ENCODE measurements around the gene UCN2. TPM values are rescaled to one million over a fixed set of nuclear protein-coding genes. Genes with fewer than 3 reads are reported as not detected.
A peak's percentile ranks its signal among the peaks of the same experiment; 100 is the strongest.

UCN2 gene
- total RNA-seq, 2 donors from 2014 or later = not detected

DNA sequence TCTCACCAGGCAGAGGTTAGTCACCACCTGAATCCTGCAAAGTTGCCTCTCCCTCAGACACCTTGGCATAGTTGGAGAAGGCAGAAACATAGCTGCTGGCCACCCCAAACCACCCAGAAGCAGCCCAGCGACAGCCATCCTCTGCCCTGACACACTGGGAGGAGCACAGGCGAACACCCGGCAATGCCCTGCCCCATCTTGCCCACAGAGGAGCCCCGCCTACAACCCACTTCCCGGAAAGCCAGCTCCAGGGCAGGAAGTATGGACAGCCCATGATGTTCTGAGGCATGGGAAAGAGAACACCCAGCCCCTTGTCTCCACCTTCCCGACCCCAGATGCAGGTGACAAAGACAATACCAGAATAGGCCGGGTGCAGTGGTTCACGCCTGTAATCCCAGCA is 47.0 kb downstream of the UCN2 start:
- no peak for DNase-seq (ENCODE audit: low spot score)
- intact Hi-C loops (cut with DNase I) = no loop called here

DNA sequence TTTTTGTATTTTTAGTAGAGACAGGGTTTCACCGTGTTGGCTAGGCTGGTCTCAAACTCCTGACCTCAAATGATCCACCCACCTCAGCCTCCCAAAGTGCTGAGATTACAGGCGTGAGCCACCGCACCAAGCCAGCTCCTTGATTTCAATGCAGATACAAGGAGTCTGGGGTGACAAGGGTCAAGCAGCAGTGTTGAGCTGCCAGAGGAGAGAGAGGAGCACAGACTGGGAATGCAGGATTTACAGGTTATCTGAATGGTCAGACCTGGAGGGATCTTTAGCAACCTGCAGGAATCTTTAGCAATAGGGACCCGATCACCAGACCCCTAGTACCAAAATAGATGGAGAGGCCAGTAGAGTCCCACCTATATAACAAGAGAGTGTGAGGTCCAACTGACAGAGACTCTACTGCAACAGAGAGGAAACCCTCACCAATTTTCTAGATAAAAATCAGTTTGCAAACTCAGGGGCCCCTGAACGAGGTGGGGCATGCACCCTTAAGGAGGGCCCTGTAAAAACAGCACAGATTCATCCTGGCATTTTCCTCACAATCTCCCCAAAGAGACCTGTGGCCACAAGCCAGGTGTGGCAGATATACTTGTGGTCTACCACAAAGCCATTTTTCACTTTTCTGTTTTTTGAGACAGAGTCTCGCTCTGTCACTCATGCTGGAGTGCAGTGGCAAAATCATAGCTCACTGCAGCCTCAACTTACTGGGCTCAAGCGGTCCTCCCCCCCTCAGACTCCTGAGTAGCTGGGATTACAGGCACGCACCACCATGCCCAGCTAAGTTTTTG is 49.0 kb downstream of the UCN2 start:
- DNase-seq (ENCODE audit: low spot score) = peak; percentile 18
- intact Hi-C loops (cut with DNase I) = no loop called here

Small RNA genes within 50 kb of the gene (microRNA-seq; reads per million reads assigned to microRNA genes)
- gene MIR6823 (ENCODE audit: borderline microRNAs expressed in 2 of 2) (0 reads per million in 2 donors), gene MIR711 (ENCODE audit: borderline microRNAs expressed in 2 of 2) (0 reads per million in 2 donors)

Other genes starting within 250 kb of the UCN2 start
- not detected for gene SPINK8, start 230.1 kb downstream of the UCN2 start, total RNA-seq
- not detected for gene FBXW12, start 191.6 kb downstream of the UCN2 start, total RNA-seq
- gene PLXNB1, start 133.7 kb downstream of the UCN2 start, total RNA-seq = 10 to 100 TPM; 76.4 to 76.7 TPM
- gene CCDC51, start 123.7 kb downstream of the UCN2 start, total RNA-seq = 10 to 100 TPM; 13.0 to 16.2 TPM
- 100 to 1,000 TPM; 112 to 178 TPM for gene TMA7, start 123.5 kb downstream of the UCN2 start, total RNA-seq
- gene ATRIP, start 117.0 kb downstream of the UCN2 start, total RNA-seq = 1 to 10 TPM; 6.2 to 6.3 TPM
- 100 to 1,000 TPM; 142 to 147 TPM for gene SHISA5, start 59.6 kb downstream of the UCN2 start, total RNA-seq
- gene PFKFB4, start 7.0 kb downstream of the UCN2 start, total RNA-seq = 1 to 10 TPM; 2.0 to 4.5 TPM
- gene COL7A1, start 31.5 kb upstream of the UCN2 start, total RNA-seq = 1 to 10 TPM; 4.2 to 5.3 TPM
- gene UQCRC1, start 45.9 kb upstream of the UCN2 start, total RNA-seq = 100 to 1,000 TPM; 134 to 135 TPM
- not detected for gene TMEM89, start 58.0 kb upstream of the UCN2 start, total RNA-seq
- 10 to 100 TPM in 1 of 2 donors, 1 to 10 TPM in 1; 7.0 to 11.7 TPM for gene SLC26A6, start 71.7 kb upstream of the UCN2 start, total RNA-seq
- under 1 TPM; 0.65 to 0.67 TPM for gene CELSR3, start 99.1 kb upstream of the UCN2 start, total RNA-seq
- 10 to 100 TPM; 14.0 to 19.8 TPM for gene NCKIPSD, start 122.1 kb upstream of the UCN2 start, total RNA-seq
- 10 to 100 TPM; 24.6 to 33.1 TPM for gene IP6K2, start 153.4 kb upstream of the UCN2 start, total RNA-seq

Measured in posterior vena cava (tissue), 2 donors.